GM12872 (cell line): ENCODE results near the gene HSD11B1.

Experiments used
- CTCF ChIP-seq: IDR thresholded peaks from 3 replicates; pipeline ENCODE4 v1.5.1; 2011; ENCODE audit warnings: low read depth, mild to moderate bottlenecking, low read length, moderate library complexity; ENCODE audit not compliant: insufficient read depth

HSD11B1 gene

GRCh38 chr1:209667103-209667502, 37.5 kb upstream of the HSD11B1 start:
- TF ChIP-seq CTCF, result no peak

DNA sequence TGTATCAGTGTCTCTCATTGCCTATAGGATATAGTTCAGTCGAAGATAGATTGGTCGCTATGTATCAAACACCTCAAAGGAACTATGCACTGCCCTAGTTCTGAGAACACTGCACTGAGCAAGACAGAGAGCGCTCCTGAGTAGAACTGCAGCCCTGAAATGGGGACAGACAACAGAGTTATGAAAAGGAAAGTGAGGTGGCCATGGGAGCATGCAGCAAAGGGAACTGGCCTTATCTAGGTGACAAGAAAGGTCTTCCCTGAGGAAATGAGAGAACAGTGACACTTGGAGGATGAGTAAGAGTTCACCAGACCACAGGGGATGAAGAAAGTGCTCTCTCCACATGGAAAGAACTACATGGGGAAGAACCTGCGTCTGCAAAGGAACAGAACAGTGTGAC, 36.9 kb upstream of the HSD11B1 start:
- TF ChIP-seq CTCF, result no peak

DNA sequence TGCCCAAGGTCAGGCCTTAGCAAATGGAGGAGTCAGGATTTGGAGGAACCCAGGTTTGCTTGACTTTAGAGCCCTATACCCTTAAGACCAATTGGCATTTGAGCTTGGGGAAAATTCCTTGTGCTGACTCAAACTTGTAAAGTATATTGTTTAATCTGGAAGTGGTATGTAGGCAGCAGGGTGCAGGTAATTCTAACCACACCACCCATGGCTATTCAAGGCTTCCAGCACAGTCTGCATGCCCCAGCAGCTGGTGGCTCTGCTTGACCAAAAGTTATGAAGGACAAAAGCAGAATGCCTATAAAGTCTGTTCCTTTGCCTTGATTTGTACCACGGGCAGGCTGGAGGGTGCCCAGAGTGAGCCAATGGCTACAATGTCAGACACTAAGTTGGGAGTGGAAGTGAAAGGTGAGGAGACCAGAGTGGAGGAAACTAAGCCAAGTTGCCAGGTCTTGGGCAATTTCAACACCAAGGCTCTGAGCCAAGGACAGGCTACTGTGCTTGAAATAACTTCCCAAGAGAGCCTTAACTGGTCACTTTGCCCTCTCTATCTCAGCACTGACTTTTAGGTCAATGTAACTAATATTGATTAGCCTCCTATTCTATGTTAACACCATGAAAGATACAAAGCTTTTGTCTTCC, 34.1 kb upstream of the HSD11B1 start:
- no peak for TF ChIP-seq CTCF

GRCh38 chr1:209672705-209673630, 31.7 kb upstream of the HSD11B1 start:
- TF ChIP-seq CTCF, result no peak

GRCh38 chr1:209673631-209674417, 30.8 kb upstream of the HSD11B1 start:
- TF ChIP-seq CTCF, result no peak

DNA sequence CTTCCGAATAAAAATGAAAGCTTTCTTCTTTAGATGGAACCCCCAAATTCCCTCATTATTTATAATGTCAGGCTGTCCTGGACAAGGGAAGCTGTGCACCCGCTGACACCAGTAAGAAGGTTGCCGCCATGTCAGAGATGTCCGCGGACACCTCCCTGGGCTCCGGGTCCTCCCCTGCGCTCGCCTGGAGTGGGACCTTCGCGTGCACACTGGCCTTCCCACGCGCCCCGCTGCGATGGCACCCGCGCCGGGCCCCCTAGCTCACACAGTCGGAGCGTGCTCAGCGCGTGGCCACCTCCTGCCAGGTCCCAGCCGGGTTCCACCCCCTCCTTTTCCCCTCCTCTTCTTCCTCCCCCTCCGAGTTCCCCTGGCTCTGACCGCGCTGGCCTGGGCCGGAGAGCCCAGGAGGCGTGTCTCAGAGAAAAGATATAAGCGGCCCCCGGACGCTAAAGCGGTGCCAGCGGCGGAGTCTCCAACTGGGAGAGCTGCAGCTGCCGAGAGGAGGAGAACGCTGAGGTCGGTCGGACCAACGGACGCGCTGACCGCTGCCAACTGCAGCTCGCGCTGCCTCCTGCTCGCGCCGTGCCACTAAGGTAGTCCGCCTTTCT, 29.6 kb upstream of the HSD11B1 start, which contains the start of gene G0S2:
Gene G0S2 (plus strand): TSS at position 456 of the 608 bp plus-strand sequence. CDS start 273 bp downstream, outside the sequence.
- TF ChIP-seq CTCF, result no peak

DNA sequence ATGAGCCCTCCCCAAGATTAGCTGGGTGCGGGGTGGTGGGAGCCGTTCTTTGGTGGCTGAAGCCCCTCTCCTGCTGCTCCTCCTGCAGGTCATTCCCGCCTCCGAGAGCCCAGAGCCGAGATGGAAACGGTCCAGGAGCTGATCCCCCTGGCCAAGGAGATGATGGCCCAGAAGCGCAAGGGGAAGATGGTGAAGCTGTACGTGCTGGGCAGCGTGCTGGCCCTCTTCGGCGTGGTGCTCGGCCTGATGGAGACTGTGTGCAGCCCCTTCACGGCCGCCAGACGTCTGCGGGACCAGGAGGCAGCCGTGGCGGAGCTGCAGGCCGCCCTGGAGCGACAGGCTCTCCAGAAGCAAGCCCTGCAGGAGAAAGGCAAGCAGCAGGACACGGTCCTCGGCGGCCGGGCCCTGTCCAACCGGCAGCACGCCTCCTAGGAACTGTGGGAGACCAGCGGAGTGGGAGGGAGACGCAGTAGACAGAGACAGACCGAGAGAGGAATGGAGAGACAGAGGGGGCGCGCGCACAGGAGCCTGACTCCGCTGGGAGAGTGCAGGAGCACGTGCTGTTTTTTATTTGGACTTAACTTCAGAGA, 29.0 kb upstream of the HSD11B1 start:
- no peak for TF ChIP-seq CTCF
